Activated T-cell treated with anti-CD3 and anti-CD28 coated beads, Interleukin-2, amount 50 U/mL, for 1 hour (primary cell): ENCODE results near the gene PDE3B.
A peak's percentile ranks its signal among the peaks of the same experiment; 100 is the strongest.
"Not testable (repeated sequence)": the region's sequence is repeated elsewhere in the genome, so short reads cannot be mapped to it uniquely, and the experiment has no call there.

Experiments
- DNase-seq: peaks from one replicate; pipeline ENCODE4 v3.0.0-alpha.2; 2020

Gene PDE3B

GRCh38 chr11:14751975-14752407 lies 108.4 kb downstream of the PDE3B start:
- no peak for DNase-seq

GRCh38 chr11:14755140-14755539 lies 111.5 kb downstream of the PDE3B start:
- DNase-seq = no peak

GRCh38 chr11:14756349-14756748 lies 112.7 kb downstream of the PDE3B start:
- DNase-seq = no peak

GRCh38 chr11:14759300-14760012 lies 115.9 kb downstream of the PDE3B start:
- not testable (repeated sequence) for DNase-seq

- DNase-seq = no peak
Observed at GRCh38 chr11:14764179-14764578, 120.6 kb downstream of the PDE3B start.

- no peak for DNase-seq
Observed at GRCh38 chr11:14764579-14765527, 121.2 kb downstream of the PDE3B start.

- no peak for DNase-seq
Observed at GRCh38 chr11:14766585-14766984, 123.0 kb downstream of the PDE3B start.

- DNase-seq = no peak
Observed at GRCh38 chr11:14768526-14769188, 125.1 kb downstream of the PDE3B start.

- no peak for DNase-seq
Observed at GRCh38 chr11:14773755-14774154, 130.2 kb downstream of the PDE3B start.

GRCh38 chr11:14774721-14775120 lies 131.1 kb downstream of the PDE3B start:
- DNase-seq = no peak

- no peak for DNase-seq
Observed at GRCh38 chr11:14775897-14776296, 132.3 kb downstream of the PDE3B start.

- DNase-seq = not testable (repeated sequence)
Observed at GRCh38 chr11:14778460-14778859, 134.9 kb downstream of the PDE3B start.

GRCh38 chr11:14783788-14784187 lies 140.2 kb downstream of the PDE3B start:
- peak; percentile 21 for DNase-seq

GRCh38 chr11:14784230-14784629 lies 140.6 kb downstream of the PDE3B start:
- DNase-seq = no peak

GRCh38 chr11:14789879-14790484 lies 146.4 kb downstream of the PDE3B start:
- no peak for DNase-seq

- DNase-seq = no peak
Observed at GRCh38 chr11:14793546-14793945, 149.9 kb downstream of the PDE3B start.

GRCh38 chr11:14796028-14796427 lies 152.4 kb downstream of the PDE3B start:
- DNase-seq = not testable (repeated sequence)

- no peak for DNase-seq
Observed at GRCh38 chr11:14803846-14804245, 160.2 kb downstream of the PDE3B start.

- no peak for DNase-seq
Observed at GRCh38 chr11:14809466-14809865, 165.9 kb downstream of the PDE3B start.

GRCh38 chr11:14812757-14813156 lies 169.2 kb downstream of the PDE3B start:
- DNase-seq = no peak

- no peak for DNase-seq
Observed at GRCh38 chr11:14813516-14813915, 169.9 kb downstream of the PDE3B start.

GRCh38 chr11:14818779-14819178 lies 175.2 kb downstream of the PDE3B start:
- no peak for DNase-seq

GRCh38 chr11:14819596-14819995 lies 176.0 kb downstream of the PDE3B start:
- no peak for DNase-seq
